Glomerular visceral epithelial cell (primary cell): Measurements from ENCODE around the gene HNRNPL.
"Not testable (repeated sequence)": the region's sequence is repeated elsewhere in the genome, so short reads cannot be mapped to it uniquely, and the experiment has no call there.

Experiments
- DNase-seq: peaks from one replicate; pipeline ENCODE4 v3.0.0-alpha.2; 2016; ENCODE audit errors: extremely low spot score

The HNRNPL gene

DNA sequence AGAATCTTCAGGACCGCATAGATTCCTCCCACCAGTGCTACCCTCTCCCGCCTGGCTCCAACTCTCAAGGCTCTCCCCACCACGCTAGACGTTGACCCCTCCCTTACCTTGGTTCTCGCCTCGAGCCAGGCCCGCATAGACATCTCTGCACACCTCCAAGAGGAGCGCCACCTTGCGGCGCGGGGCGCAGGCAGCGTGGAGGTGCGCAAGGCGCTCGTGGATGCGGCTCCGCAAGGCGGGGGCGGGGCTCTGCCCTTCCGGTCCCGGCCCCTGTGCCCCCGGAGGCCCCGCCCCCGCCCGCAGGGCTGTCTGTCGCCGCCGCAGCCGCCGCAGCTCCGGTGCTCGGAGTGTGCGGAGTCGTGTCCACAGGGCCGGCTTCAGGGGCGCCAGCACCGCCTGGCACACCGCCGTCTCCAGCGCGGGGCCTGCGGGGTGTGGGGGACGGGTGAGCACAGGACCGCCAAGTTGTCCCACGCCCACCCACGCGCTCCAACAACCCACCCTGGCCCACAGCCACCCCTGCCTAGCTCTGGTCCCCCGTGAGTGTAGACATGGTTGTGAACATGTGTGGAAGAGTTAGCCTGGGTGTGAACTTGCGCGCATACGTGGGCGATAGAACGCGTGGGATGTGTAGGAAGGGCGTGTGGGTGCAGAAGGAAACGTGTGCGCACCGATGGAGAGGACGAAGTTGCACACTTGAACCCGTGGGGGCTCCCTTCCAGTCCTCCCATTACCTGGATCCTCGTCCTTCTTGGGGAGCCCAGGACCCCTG lies 20.2 kb upstream of the HNRNPL start:
- DNase-seq = peak; percentile 77

DNA sequence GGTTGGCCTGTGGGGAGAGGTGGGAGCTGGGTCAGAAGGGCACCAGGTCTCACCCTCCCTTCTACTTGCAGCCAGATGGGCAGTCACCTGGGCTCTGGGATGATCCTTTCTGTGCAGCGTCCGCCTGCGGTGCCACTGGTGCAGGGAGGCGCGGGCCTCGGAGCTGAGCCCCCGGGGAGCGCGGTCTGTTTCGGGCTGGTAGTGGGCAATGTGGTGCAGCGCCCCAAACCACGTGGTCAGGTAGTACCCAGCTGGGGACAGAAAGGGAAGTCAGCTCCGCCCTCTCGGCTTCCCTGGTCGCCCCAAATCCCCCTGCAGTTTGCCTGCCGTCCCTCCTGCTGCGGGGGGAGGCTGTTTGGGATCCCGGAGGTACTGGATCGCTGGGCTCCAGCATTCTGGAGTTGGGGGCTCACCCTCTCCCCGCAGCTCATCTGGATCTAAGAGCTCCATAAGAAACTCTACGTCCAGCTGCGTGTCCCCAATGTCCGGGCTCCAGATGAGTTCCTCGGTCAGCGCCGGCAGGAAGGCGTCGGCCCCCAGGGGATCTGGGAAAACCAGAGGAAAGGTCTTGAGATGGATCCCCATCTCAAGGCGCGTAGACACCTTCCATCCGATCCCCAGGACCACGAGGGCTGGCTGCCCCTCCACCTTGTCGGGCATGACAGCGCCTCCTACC lies 19.5 kb upstream of the HNRNPL start:
- no peak for DNase-seq

DNA sequence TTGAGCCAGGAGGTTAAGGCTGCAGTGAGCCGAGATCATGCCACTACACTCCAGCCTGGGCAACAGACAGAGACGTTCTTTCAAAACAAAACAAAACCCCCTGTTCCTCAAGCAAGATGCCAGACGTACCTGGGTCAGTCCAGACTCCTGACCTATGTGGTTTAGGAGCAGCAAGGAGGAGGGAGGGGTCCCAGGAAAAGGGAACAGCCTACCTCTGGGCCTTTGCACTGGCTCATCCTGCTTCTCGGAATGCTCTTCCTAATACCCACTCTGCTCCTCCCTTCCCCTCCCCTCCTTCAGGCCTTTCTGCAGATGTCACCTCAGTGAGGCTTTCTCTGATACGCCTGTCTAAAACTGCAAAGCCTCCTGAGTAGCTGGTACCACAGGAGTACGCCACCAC lies 18.8 kb upstream of the HNRNPL start:
- DNase-seq = no peak

DNA sequence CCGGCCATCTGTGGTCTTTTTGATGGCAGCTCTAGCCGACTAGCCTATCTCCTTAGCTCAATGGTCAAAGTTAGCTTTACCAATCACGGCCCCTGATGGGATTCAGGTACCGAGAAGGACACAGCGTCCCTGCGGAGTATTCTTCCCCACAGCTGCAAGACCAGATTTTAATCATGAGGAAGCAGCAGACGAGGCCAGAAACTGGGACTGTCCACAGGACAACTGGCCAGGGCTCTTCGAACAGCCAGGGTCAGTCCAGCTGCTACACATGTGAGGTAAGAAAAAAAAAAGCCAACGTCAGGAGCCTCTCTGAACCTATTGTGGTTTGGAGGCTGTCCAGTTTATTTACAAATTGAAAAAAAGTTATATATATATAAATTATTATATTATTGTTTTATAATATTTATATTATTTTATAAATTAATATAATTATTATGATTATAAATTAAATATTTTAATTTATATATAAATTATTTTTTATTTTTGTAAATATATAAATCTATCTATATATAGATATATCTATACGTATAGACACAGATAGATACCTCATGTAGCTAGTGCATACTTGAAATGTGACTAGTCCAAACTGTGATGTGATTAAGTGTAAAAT lies 17.5 kb upstream of the HNRNPL start:
- DNase-seq = no peak

DNA sequence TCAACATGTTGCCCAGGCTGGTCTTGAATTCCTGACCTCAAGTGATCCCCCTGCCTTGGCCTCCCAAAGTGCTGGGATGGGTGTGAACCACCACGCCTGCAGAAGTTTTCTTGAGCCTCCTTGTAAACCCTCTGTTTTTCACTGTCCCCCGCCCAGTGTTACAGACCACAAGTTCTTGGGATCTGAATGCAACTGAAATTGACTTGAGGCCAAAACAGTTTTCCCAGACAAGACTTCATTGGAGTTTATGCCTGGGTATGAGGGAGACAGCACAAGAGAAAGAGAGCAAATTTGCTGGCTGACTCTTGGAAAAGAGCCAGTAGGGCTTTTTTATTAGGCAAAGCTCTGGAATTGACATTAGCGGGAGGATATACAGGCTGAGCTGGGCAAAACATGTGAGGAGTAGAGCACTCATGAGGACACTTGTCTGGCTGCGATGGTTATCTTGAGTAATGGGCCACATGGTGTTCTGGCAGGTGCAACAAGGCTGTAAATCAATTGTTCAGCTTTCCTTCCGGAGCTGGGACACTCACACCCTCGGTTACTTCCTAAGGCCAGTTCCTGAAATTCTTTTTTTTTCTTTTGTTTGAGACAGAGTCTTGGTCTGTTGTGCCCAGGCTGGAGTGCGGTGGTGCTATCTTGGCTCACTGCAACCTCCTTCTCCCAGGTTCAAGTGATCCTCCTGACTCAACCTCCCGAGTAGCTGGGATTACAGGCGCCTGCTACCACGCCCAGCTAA lies 12.7 kb upstream of the HNRNPL start:
- DNase-seq = no peak

DNA sequence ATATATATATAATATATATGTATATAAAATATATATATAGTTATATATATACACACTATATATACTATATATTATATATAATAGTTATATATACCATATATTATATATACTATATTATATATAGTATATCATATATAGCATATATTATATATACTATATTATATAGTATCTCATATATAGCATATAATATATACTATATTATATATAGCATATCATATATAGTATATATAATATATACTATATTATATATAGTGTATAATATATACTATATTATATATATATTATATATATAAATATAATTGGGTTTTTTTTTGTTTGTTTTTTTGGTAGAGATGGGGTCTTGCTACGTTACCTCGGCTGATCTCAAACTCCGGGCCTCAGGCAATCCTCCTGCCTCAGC lies 11.6 kb upstream of the HNRNPL start:
- no peak for DNase-seq

DNA sequence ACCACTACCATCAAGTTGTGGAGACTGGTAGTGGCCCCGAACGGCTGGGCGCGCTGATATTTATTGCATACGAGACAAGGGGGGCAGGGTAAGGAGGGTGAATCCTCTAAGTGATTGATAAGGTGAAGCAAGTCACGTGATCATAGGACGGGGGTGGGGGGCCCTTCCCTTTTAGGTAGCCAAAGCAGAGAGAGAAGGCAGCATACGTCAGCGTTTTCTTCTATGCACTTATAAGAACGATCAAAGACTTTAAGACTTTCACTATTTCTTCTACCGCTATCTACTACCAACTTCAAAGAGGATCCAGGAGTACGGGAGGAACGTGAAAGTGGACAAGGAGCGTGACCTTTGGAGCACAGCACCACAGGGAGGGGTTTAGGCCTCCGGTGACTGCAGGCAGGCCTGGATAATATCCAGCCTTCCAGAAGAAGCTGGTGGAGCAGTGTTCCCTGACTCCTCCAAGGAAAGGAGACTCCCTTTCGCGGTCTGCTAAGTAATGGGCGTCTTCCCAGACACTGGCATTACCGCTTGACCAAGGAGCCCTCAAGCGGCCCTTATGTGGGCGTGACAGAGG lies 9.9 kb upstream of the HNRNPL start:
- not testable (repeated sequence) for DNase-seq

DNA sequence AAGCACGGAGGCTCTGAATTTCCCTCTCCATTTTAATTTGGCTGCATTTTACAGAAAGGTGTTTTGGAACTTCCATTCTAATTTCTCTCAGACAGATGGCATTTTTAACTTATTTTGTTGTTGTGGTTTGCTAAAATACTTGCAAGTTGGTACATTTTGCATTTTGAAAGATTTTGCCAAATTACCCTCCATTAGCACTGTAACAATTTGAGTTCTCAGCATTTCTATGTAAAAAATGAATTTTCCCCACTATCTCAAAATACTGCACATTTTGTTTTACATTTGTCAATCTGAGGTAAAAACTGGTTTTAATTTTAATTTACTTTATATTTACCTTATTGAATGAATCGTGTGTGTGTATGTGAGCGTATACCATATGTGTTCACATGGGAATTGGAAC lies 7.0 kb upstream of the HNRNPL start:
- DNase-seq = no peak

DNA sequence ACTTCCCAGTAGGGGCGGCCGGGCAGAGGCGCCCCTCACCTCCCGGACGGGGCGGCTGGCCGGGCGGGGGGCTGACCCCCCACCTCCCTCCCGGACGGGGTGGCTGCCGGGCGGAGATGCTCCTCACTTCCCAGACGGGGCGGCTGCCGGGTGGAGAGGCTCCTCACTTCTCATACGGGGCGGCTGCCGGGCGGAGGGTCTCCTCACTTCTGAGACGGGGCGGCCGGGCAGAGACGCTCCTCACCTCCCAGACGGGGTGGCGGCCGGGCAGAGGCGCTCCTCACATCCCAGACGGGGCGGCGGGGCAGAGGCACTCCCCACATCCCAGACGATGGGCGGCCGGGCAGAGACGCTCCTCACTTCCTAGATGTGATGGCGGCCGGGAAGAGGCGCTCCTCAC lies 6.0 kb upstream of the HNRNPL start:
- not testable (repeated sequence) for DNase-seq

DNA sequence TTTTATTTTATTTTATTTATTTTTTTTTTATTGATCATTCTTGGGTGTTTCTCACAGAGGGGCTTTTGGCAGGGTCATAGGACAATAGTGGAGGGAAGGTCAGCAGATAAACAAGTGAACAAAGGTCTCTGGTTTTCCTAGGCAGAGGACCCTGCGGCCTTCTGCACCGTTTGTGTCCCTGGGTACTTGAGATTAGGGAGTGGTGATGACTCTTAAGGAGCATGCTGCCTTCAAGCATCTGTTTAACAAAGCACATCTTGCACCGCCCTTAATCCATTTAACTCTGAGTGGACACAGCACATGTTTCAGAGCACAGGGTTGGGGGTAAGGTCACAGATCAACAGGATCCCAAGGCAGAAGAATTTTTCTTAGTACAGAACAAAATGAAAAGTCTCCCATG lies 5.2 kb upstream of the HNRNPL start:
- DNase-seq = not testable (repeated sequence)

DNA sequence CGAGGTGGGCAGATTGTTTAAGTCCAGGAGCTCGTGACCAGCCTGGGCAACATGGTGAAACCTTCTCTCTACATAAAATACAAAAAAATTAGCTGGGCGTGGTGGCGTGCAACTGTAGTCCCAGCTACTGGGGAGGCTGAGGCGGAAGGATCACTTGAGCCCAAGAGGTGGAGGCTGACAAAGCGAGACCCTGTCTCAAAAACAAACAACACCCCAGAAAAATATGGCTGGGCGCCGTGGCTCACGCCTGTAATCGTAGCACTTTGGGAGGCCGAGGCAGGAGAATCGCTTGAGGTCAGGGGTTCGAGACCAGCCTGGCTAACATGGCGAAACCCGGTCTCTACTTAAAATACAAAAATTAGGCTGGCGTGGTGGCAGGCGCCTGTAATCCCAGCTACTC lies 3.4 kb upstream of the HNRNPL start:
- DNase-seq = no peak

DNA sequence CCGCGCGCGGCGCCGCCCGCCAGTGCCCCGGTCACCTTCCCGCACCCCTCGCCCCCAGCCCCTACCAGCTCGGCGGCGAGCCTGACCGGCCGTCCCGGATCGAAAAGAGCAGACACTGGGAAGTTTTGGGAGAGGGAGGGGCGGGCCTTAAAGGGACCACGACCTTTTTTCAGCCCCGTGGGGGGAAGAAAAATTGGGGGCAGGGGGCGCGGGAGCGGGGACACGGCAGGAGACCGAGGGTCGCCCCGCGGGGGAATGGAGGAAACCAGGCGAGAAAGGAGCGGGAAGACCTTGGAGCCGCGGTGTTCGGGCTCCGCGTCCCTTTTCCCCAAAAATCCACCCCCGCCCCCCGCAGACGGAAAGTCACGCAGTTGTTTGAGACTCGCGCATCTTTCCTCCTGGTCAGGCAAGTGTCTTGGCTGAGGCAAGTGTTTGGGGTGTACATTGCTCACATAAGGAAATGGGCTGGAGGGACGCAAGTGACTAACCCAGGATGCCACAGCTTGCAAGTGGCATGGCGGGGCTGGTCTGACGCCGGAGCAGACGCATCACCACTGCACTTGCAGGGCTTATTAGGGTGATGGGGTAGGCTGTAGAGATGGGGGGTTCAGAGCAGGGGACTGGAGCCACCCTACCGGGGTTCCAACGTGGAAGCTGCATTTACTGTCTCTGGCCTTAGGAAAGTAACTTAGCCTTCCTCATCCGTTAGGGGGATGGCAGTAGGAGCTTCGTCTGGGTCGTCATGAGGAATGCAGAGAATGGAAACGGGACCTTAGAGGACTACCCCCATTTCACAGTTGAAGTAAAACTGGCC lies 2.7 kb upstream of the HNRNPL start:
- DNase-seq = peak; percentile 62

DNA sequence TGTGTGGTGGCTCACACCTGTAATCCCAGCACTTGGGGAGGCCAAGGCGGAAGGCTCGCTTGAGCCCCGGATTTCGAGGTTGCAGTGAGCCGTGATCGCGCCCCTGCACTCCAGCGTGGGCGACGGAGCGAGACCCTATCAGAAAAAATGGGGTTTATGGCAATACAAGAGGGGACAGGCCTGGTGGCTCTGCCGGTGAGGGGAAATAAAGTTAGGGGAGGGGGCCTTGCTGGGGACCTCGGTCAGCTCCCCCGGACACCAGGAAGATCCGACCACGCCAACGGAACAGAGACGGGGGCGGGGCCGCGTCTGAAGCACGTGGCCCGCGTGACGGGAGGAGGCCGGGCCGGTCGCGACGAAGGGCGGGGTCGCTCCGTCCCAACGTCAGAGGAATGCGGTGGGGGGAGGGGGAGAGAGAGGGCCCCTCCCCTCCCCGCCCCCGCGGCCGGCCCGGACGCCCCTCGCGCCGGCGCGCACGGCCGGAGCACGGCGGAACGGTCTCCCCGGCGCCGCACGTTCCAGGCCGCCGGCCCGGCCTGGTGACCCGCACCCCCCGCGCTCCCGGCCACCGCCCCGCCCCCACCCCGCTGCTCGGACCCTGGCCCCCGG lies 1.9 kb upstream of the HNRNPL start:
- peak; percentile 93 for DNase-seq

DNA sequence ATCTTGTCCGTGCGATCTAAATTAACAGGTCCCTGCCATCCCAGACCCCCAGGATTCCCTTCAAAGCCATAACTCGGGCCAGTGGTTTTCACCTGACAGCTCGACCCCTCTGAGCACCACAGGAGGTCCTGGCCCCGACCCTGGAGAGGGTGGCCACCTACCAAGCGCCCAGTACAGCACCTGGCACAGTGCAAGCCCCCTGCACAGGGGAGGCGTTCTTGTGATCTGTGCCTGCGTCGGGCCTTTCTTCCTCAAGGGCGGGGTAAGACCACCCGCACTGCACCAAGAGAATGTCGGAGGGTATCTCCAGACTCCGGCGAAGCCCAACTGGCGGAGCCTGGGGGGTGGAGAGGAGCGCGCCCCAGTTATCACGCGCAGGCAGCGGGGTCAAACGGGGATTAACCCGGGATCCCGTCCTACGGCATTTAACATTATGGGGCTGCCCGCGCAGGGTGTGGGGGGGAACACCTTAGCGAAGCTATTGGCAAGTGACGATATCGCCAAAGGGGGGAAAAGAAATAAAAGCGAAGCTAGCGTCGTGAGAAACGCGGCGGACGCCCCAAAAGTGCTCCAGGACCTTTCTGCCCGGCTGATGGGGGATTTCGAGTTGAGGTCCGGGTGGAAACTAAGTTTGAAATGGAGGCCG lies 1.3 kb upstream of the HNRNPL start:
- no peak for DNase-seq

DNA sequence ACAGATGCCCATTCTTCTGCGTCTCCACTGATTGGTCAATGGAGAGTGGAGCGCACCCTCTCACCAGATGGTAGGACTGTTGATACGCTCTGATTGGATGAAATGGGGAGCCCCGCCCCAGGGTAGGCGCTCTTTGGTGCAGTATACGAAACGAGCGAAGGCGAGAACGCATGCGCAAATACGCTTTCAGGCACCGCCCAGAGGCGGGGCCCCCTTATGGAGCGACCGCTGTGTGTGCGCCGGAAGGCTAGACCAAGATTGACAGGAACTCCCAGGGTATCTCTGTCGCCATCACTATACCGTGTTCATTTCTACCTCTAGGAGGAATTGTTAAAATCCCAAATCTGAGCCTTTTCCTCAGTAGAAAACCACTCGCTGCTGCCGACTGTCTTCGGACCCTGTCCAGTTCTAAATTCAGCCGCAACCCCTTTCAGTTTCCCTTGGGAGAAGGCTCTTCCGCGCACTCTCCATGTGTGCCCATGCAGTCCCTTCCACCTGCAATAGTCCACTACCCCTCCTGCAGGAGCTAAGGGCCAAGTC lies 720 bp upstream of the HNRNPL start:
- no peak for DNase-seq

DNA sequence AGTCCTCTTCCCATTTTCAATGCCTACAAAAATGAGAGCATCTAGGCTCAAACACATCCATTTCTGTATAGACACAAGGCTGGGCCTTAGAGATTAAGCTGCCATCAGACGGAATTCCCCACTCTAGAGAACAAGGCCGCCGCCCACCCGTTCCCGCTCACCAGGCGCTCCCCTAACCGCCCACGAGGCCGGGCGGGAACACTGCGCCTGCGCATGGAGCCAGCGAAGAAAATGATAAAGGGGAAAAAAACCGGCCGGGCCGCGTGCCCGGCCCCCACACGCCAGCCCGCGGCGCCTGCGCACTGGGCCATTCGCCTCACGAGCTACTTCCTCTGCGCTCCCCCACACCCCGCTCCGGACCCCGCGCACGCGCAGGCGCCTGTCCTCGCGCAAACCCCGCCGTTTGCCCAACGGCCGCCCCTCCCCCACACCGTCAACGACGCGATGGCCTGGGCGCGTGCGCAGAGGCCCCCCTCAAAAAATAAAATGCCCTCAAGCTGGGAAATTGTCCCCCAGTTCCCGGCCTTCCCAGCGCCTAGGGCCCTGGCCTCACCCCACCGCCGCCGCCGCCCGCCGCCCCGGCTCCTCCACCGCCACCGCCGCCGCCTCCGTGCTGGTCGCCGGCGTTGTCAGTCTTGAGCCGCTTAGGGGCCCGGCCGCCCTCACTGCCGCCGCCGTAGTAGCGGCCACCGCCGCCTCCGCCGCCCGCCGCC lies 483 bp downstream of the HNRNPL start:
- peak; percentile 99 for DNase-seq

DNA sequence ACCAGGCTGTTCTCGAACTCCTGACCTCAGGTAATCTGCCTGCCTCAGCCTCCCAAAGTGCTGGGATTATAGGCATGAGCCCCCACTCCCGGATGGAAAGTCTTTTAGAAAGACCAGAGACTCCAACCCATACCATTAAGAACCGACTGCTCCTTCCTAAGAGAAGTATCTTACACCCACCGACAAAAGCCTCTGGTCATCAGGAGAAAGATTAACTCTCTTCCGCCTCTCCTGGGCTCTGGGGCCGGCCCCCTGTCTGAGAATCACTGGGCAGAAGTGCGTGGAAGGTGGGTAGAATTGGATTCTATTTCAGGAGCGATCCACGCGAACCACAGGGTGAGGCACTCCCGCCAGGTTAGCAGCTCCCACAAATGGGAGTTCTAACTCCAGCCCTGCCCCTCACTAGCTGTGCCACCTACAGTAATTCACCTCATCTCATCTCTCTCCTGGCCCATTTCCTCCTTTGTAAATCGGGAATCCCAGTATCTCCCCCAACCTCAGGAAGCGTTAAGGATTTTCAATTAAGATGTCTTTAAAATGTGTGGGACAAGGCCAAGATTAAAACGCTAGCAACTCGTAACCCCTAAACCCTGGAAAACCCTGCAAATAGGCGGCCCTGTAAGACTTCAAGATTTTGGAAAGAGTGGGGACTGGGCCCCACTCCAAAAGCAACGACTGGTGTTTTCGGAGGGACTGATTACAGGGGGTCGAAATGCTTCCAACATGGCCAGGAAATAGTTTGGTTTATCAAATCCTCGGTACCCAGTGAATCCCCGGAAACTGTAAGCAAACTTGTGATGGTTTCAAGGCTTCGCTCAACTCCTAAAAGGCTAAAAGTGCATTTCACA lies 1.3 kb downstream of the HNRNPL start:
- no peak for DNase-seq

DNA sequence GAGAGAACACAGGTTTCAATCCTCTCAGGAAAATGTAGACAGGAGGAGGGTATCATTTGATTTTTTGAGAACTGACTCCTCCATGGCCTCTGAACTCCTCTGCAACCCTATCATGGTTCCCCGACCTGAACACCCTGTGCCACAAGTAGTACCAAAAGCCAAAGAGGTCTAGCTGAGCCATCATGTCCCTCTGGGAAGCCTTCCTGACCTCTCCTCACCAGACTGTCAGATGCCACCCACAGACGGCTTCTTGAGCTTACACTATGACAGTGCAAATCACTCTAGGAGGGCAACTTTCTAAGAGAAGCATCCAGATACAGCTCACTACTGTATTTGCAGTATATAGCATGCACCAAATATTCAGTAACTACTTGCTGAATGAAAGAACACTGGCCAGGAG lies 3.7 kb downstream of the HNRNPL start:
- DNase-seq = no peak
